Measurements from ENCODE around the gene SYCE1L.

DNA sequence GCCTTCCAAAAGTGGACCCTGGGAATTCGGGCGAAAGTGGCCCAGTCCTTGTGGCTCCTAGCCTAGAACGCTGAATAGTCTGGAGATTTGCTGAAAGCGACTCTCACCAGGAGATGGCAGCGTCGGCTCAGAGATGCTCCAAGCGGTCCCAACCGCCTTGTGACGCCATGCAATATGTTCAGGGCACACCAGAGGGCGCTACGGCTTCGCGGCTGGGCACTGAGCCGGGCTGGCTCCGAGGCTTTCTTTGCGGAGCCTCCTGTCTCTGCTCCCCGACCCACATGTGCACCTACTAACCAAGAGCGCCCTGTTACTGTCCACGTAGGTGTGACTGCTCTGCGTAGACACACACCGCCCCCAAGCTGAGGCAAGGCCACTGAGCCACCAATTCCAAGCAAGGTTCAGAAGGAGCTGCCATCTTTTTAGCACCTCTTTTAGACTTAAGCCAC lies 36.9 kb downstream of the SYCE1L start:
- TF ChIP-seq, protein P1, sequence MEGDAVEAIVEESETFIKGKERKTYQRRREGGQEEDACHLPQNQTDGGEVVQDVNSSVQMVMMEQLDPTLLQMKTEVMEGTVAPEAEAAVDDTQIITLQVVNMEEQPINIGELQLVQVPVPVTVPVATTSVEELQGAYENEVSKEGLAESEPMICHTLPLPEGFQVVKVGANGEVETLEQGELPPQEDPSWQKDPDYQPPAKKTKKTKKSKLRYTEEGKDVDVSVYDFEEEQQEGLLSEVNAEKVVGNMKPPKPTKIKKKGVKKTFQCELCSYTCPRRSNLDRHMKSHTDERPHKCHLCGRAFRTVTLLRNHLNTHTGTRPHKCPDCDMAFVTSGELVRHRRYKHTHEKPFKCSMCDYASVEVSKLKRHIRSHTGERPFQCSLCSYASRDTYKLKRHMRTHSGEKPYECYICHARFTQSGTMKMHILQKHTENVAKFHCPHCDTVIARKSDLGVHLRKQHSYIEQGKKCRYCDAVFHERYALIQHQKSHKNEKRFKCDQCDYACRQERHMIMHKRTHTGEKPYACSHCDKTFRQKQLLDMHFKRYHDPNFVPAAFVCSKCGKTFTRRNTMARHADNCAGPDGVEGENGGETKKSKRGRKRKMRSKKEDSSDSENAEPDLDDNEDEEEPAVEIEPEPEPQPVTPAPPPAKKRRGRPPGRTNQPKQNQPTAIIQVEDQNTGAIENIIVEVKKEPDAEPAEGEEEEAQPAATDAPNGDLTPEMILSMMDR (IDR thresholded peaks at IDR 0.05; ENCODE audit: low read depth, low read length, poor library complexity, severe bottlenecking), result peak; percentile 96
- TF ChIP-seq EZH2phosphoT487 (IDR thresholded peaks at IDR 0.05; ENCODE audit: borderline replicate concordance, low read length), result no peak
